ENCODE data around the gene DEF6.

DNA sequence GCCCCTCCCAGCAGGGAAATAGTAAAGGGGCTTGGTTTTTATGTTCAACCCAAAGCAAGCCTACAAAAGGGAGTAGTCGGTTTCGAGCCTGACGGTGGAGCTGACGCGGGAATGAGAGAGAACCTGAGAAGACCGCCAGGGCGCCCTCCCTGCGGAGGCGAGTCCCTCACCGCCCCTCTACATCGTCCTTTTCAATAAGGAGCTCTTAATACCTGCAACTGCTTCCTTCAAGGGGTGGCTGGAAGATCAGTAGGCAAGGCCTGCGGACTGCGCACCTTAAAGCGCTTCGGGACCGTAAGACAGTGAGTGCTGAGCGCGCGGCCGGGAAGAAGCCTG lies 38.8 kb upstream of the DEF6 start:
- TF ChIP-seq POLR2AphosphoS5 (IDR thresholded peaks at IDR 0.05): no peak
- TF ChIP-seq, protein P1, sequence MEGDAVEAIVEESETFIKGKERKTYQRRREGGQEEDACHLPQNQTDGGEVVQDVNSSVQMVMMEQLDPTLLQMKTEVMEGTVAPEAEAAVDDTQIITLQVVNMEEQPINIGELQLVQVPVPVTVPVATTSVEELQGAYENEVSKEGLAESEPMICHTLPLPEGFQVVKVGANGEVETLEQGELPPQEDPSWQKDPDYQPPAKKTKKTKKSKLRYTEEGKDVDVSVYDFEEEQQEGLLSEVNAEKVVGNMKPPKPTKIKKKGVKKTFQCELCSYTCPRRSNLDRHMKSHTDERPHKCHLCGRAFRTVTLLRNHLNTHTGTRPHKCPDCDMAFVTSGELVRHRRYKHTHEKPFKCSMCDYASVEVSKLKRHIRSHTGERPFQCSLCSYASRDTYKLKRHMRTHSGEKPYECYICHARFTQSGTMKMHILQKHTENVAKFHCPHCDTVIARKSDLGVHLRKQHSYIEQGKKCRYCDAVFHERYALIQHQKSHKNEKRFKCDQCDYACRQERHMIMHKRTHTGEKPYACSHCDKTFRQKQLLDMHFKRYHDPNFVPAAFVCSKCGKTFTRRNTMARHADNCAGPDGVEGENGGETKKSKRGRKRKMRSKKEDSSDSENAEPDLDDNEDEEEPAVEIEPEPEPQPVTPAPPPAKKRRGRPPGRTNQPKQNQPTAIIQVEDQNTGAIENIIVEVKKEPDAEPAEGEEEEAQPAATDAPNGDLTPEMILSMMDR (IDR thresholded peaks at IDR 0.05): peak in 2 of 3 experiments; percentile 6 to 19

All from esophagus muscularis mucosa (tissue), 3 donors.